GM18870 (cell line): ENCODE results near the gene PTGER4.

Experiments
- ATAC-seq: cut with Tn5 transposase; IDR thresholded peaks from one replicate; pipeline ENCODE4 v1.9.1; 2021; ENCODE audit warnings: moderate library complexity; ENCODE audit not compliant: unreplicated experiment

PTGER4 gene

DNA sequence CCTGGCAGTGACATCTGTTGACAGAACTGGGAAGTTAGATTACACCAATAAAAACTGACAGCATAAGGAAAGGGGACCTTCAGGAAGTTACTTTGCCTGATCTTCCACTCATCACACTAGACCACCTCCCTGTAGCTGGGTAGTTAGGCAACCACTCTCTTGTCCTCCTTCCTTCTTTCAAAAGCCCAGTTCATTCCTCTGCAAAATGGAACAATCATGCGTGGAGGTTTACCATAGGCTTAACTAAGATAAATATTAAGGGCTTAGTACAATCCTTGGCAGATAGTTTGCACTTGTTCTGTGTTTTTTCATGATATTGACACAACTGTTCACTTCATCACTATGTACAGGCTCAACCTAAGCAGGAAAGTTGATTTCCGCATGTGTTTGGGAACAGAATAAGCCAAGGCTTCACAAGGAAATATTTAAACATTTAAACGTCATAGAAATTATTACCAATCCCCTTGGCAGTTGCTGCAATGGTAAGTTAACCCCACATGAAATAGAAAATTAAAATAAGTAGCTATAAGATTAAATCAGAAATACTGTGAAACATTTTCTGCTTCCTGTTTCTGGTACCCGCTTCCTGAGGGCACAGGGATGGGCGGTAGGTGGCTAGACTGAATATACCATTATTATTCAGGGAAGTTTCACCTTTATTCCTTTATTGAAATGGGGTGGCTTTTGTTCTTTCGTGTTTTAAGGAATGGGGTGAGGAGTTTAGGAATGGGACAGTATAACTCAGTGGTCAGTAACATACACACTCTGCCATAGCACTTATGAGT, 9.9 kb upstream of the PTGER4 start:
- no peak for ATAC-seq

- ATAC-seq = no peak
These were observed 7.3 kb upstream of the PTGER4 start for GRCh38 chr5:40672425-40672824.

DNA sequence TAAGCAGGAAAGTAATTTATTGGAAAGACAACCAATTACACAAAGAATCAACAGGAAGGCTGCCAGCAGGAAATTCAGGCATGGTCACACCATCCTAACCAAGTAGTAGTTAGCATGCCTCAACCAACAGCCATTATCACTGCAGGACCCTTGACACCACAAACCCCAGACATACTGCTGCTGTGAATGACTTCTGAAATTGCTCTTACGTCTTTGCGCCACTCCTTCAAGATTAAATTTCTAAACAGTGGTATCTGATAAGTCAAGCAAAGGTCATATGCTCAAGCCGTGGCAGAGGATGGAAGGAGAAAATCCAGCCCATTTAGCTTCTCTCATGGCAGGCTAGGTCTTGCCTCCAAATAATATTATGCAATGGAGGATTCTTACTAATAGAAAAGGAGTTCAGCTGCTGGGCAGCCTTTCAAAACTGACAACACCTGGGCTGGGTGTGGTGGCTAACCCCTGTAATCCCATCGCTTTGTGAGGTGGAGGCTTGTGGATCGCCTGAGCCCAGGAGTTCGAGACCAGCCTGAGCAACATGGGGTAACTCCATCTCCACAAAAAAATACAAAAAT, 5.0 kb upstream of the PTGER4 start:
- ATAC-seq = no peak

DNA sequence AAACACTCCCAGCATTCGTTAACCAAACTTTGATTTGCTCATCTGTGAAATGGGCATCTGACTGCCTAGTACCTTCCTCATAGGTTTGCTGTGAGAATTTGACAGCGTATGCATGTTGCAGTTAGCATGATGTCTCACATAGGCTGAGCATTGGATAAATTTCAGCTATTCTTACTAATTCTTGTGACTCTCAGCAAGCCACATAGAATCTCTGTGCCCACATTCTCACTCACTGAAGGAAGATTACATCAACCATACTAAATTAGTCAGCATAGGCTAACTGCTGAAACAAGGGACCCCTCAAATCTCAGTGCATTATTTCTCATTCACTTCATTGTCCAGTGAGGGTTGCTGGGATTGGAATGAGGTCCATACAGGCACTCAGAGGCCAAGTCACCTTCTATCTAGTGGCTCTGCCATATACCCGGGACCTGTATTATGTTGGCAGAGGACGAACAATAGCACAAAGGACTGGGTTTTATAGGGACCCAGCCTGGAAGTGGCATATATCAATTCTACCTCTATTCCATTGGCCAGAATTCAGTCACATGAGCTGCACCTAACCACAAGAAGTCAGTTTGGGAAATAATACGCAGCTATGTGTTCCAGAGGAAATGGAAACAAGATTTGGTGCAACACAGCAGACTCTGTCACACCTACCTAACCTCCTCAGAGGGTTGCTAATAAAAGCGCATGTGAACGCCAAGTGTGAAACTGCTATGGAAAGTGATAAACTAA, 4.2 kb upstream of the PTGER4 start:
- no peak for ATAC-seq

DNA sequence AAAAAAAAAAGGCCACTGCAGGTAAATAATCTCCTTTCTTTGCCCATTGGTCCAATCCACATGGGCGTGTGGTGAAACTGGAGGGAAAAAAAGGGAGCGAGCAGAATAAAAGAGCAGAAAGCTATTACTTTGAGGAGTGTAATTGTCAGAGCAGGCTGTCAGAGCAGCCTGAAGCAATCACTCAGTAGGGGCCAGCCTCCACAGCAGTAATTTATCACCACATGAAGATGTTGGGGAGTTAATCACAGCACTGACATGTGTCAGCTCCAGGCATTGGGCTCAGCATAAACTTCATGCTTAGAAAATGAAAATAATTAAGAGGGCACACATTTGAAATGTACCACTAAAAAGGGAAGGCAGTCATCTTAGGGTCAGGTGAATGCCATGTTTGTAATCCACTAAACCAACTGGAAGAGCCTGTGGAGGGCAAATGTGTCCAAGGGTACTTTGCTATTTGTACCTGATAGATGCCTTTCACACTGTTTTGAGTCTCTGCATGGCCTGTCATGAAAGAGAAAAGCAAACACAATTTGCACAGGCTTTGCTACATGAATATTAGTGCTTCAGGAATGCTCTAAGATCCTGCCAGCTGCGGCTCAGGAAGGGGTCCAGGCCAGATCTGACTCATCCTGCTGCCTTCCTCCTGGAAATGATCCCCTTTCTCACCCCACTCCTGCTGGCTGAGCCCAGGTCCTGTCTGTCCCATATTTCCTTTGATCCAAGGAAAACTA, 2.9 kb upstream of the PTGER4 start:
- no peak for ATAC-seq

DNA sequence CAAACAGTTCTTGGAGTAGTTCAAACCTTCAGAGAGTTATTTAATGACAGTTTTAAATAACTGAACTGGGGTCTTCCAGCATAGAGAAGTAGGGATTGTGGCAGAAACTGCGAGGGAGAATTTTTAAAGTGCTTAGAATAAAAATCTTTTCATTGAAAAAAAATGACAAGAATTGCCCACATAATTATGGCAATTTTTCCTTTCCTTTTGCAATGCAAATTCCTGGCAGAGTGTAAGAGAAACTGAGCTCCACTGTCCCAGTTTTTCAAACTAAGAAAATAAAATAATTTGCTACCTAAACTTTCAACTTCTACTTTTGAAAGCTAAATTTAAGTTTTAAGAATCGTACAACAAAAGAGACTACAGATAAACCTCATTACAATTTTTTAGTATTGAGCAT, 2.3 kb upstream of the PTGER4 start:
- no peak for ATAC-seq

GRCh38 chr5:40678026-40678425, 1.7 kb upstream of the PTGER4 start:
- ATAC-seq = peak; percentile 24

DNA sequence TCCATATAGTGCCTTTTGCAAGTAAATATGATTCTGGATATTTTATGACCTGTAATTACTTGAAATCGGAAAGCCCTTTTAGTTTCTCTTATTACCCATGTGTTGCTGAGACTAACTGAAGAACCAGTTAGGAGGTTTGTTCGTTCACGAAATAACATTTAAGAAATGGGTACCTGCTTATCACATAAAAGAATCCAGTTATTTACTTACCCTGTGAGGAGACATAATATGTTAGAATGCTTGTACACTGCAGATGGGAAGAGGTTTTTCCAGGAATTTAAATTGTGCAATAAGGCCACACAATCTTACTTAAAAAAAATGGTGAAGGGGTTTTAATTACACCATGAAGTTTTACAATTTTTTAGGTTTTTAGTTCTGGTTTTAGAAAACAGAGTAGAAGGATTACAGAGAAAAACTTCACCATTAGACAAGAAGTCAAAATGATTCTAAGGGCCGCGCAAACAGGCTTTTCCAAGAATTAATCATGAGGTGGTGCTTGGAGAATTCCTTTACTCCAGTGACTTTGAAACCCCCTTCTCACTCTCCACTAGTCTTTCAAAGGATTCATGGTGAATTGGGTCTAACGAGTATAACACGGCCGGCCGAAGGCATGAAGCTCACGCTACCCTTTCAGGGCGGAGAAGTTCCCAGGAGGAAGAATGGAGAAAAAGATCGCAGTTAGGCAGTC, 1.1 kb upstream of the PTGER4 start:
- ATAC-seq = no peak

GRCh38 chr5:40679148-40679912, 385 bp upstream of the PTGER4 start:
- peak; percentile 46 for ATAC-seq

- no peak for ATAC-seq
These were observed 1.1 kb downstream of the PTGER4 start for GRCh38 chr5:40680741-40681362.

GRCh38 chr5:40681363-40682153, 1.8 kb downstream of the PTGER4 start:
- ATAC-seq = no peak

DNA sequence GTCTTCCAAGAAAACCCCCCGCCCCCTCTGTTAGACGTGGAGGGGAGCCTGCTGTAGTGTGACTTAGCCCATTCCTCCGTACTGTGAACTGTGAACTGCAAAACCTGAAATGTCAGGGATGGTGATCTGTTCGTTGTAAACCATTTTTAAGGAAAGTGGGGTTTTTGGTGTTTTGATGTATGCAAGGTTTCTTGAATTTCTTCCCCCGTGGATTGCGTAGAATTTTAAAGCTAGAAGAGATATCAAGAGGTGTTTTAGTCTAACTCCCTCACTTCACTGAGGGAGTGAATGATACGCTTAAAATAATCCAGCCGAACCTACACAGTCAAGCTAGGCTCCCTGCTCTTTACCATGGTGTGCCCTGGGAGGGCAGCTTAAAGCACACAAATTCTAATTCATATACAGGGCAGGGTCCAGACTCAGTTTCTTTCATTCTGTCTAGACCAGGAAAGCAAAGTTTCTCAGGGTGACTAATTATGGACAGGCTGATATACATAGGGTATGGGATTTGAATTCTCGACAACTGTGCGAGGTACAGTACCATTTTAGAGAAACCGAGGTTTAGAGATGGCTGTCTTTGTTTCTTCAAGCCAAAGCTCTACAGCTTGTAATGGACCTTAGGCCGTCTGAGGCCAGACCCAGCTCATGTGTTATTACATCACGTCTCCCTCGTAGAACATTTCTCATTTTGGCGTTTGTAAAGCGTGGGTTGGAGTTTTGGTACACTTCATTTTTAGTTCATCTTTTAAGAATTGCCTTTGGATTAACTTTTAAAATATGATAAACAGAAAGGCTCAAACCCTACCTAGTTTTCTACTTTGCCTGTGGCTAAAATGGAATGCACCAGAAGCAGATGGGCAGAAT, 2.7 kb downstream of the PTGER4 start:
- no peak for ATAC-seq

- ATAC-seq = no peak
These were observed 3.6 kb downstream of the PTGER4 start for GRCh38 chr5:40683305-40683704.

DNA sequence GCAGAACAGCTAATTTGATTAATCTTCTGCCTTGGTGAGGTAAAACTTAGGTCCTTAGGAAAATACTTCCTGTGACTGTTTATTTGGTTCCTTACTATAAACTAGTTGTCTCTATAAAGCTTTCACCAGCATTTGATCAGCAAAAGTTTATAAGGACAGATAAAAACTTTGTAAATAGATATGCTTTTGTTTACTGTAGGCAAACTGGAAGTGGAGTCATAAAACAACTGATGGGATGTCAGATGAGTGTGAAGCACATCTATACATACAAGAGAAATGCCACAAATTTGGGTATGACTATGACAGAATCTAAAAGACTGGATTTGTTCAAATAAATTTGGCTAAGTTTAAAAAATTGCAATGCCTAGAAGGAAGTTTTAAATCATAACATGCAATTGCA, 5.5 kb downstream of the PTGER4 start:
- no peak for ATAC-seq

DNA sequence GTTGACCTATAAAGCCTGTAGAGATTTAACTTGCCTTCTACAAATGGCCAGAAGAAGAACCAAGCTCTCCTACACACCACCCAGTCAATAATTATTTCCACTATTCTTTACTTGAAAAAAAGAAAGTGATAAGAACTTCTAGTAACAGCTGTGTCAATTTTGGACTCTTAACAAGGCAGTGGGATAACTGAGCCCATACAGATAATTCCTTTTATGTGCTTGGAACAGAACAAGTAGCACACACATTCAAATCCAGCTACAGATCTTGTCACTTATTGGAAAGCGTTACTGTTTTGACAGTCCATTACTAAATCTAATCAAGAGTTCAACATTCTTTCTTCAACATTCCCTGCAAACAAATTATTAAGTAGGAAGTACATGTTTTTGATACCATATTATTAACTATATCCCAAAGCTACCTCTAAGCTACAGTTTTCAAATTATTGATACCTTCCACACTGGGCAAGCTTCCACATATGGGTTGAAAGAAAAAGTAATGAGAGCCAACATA, 6.3 kb downstream of the PTGER4 start:
- no peak for ATAC-seq

- ATAC-seq = no peak
These were observed 7.6 kb downstream of the PTGER4 start for GRCh38 chr5:40687321-40687720.

DNA sequence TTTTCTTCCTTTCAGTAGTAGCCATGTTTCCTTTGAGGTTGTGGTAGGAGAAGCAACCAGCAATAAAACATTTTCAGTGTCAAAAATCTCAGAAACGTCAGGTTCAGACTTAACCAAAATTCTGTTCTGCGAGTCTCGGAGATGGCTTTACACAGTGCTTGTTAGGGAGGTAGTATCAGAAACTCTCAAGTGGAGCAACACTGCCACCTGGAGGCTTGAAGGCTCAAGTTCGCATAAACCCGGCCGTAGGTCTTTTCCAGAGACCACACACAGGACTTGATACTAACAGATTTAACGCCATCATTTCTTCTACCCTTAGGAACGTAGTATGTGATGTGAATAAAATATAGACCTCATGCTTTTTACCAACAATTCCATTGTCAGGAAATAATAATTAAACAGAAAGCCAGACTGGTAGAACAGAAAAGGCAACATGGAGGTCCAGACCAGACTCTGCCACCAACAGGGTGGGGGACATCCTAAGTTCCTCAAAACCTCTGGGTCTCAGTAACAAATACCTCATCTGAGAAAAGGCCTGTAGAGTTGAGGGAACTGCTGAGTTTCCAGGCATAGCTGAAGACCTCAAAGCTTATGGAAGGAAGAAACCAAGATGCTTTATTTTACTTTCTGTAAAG, 8.5 kb downstream of the PTGER4 start:
- peak; percentile 86 for ATAC-seq
